ENCODE results near the gene FARS2.

The FARS2 gene

GRCh38 chr6:5744497-5744896 lies 483.2 kb downstream of the FARS2 start:
- Histone ChIP-seq H3K36me3 (ENCODE audit: control insufficient read depth in 2 of 2, insufficient read depth in 1 of 2, low read length in 2 of 2) (no peaks in the 10 kb centered on the region), H3K4me3 (ENCODE audit: low read depth, low read length) (no peak overlapping the region), H3K9me3 (ENCODE audit: control insufficient read depth, insufficient read depth, low read depth, low read length) (no peaks in the 10 kb centered on the region), H3K4me1 (ENCODE audit: control insufficient read depth, insufficient read depth, low read length) (no peaks in the 10 kb centered on the region), H3K27ac (ENCODE audit: extremely low read depth, low read depth, low read length) (no peak overlapping the region)
- ChIA-PET CTCF (no interaction called here), POLR2A (no interaction called here)
- TF ChIP-seq ZNF623 (tag by site-specific recombination; IDR thresholded peaks at IDR 0.05) (no peak), TSHZ1 (tag by site-specific recombination; IDR thresholded peaks at IDR 0.05; ENCODE audit: borderline replicate concordance) (no peak), ZNF155 (tag by site-specific recombination; IDR thresholded peaks at IDR 0.05) (no peak), ZNF488 (tag by site-specific recombination; IDR thresholded peaks at IDR 0.05) (no peak), OVOL3 (tag by site-specific recombination; IDR thresholded peaks at IDR 0.05) (no peak), ZNF596 (tag by site-specific recombination; IDR thresholded peaks at IDR 0.05) (no peak), HIC1 (tag by site-specific recombination; IDR thresholded peaks at IDR 0.05) (no peak)

GRCh38 chr6:5745081-5745480 lies 483.8 kb downstream of the FARS2 start:
- CTCF ChIA-PET, result no interaction called here
- Histone ChIP-seq H3K9me3 (ENCODE audit: control insufficient read depth, insufficient read depth, low read depth, low read length) (no peaks in the 10 kb centered on the region), H3K4me3 (ENCODE audit: low read depth, low read length) (no peak overlapping the region), H3K27ac (ENCODE audit: extremely low read depth, low read depth, low read length) (no peak overlapping the region), H3K4me1 (ENCODE audit: control insufficient read depth, insufficient read depth, low read length) (no peaks in the 10 kb centered on the region), H3K36me3 (ENCODE audit: control insufficient read depth in 2 of 2, insufficient read depth in 1 of 2, low read length in 2 of 2) (no peaks in the 10 kb centered on the region)
- TF ChIP-seq ZNF133 (tag by site-specific recombination; IDR thresholded peaks at IDR 0.05) (no peak), ZIC2 (tag by site-specific recombination; IDR thresholded peaks at IDR 0.05) (no peak)
- POLR2A ChIA-PET, result no interaction called here

GRCh38 chr6:5746053-5746758 lies 484.9 kb downstream of the FARS2 start:
- ChIA-PET POLR2A (no interaction called here), CTCF (interaction anchor here (0.6 to 1.0 kb wide), 4 partner anchors 9 to 386 kb away, joined by 3 to 4 read pairs (median 3); no protein-coding TSS in a partner anchor)
- Histone ChIP-seq H3K4me1 (ENCODE audit: control insufficient read depth, insufficient read depth, low read length) (no peaks in the 10 kb centered on the region), H3K27ac (ENCODE audit: extremely low read depth, low read depth, low read length) (no peak overlapping the region), H3K36me3 (ENCODE audit: control insufficient read depth in 2 of 2, insufficient read depth in 1 of 2, low read length in 2 of 2) (no peaks in the 10 kb centered on the region), H3K9me3 (ENCODE audit: control insufficient read depth, insufficient read depth, low read depth, low read length) (no peaks in the 10 kb centered on the region), H3K4me3 (ENCODE audit: low read depth, low read length) (no peak overlapping the region)
- TF ChIP-seq TRIM28 (IDR thresholded peaks at IDR 0.05; ENCODE audit: borderline replicate concordance, low read length), result 0 out of 2 replicates have a peak, but pooled peaks have one; percentile 34
- no peak for TF ChIP-seq ZBTB11 (tag by site-specific recombination; conservative IDR thresholded peaks at IDR 0.05; ENCODE audit: low read depth)
